Measurements from ENCODE around the gene FLRT3.

FLRT3 gene

DNA sequence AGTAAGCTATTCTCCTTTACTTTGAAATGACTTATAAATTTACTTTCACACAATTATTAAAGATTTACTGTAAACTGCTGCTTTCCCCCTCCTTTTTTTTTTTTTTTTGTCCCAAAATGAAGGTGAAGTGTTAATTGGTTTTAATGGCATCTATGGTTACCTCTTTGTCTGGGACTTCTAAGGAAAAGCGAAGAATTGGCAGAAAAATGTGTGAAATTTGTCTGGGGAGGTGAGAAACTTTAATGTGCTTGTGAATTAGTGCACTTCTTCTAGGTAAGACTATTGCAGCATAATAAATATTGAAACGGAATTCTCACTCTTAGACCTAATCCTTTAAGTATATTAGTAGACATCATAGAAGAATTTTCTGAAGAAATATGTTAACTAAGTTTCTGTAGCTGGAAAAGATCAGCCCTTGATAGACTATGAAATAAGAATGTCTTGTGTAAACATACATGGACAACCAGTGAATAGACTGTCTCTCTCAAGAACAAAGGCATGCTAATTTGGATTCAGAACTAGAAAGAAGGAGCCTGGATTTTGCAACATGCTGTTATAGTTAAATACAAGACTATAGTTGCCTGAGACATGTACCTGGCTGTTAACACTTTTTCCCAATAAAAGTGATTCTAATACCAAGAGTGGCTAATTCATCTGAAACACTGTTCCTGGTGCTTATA lies 23.9 kb downstream of the FLRT3 start:
- DNase-seq: no peak

GRCh38 chr20:14312001-14312400 lies 25.4 kb downstream of the FLRT3 start:
- DNase-seq: no peak

GRCh38 chr20:14310977-14311627 lies 26.3 kb downstream of the FLRT3 start:
- DNase-seq: no peak

DNA sequence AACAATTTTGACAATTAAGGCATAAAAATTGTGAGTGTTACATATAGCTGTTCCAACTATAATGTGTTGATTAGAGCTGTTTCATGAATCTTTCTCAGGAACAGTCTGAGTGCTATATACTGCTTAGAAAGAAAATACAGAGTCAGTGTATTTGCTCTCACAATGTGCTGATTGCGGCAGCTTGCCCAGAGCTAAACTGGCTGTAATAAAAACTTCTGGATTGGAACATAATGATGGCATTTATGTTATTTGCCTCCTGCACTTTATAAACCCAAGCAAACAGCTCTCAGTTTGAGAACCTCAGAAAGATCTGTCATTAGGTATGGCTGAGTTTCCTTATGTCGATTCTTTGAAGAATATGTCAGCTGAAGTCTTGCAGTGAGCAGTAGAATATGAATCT lies 29.5 kb downstream of the FLRT3 start:
- no peak for DNase-seq

- no peak for DNase-seq
These were observed 32.9 kb downstream of the FLRT3 start for GRCh38 chr20:14304472-14304871.

- DNase-seq: no peak
These were observed 33.8 kb downstream of the FLRT3 start for GRCh38 chr20:14303651-14304050.

DNA sequence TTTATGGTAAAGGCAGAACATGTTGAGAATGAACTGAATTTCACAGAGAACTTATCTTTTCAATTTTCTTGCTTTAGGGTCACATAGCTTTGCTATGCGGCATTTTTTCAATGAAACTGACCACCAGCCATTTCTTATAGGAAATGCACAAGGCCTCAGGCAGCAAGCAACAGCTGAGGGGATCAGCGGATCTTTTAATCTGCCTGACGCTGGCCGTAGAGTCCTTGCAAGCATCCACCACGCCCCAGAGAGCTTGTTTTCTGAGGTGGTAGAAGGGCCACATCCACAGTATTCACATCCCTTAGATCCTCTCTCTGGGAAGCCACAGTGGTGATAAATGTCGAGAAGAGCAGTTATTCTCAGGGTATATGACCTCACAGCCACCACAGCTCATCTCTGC lies 34.3 kb downstream of the FLRT3 start:
- no peak for DNase-seq

- no peak for DNase-seq
These were observed 37.6 kb downstream of the FLRT3 start for GRCh38 chr20:14299831-14300230.

DNA sequence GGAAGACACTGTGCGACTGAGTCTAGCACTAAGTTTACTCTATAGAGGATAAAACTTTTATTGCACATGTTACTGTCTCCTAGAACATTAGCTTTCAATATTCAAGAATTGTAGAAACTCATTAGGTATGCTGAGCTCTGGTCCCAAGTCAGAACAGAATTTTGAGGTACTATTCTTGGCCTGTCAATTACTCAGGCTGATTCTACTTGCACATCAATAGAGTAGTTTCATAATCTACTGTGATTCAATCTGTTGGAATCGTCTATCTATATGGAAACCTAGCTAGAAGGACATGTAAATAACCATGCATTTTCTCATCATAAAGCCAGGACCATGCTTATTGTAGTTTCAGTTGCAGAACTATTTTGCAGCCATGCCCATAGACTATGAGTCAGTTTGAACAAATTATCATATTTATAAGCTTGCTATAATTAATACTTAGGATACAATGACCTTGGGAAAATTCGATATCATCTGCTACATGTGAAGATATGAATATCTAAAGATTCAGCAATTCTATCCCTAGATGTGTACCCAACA lies 41.6 kb downstream of the FLRT3 start:
- DNase-seq: no peak

- DNase-seq: no peak
These were observed 42.2 kb downstream of the FLRT3 start for GRCh38 chr20:14295238-14295637.

- DNase-seq: no peak
These were observed 45.9 kb downstream of the FLRT3 start for GRCh38 chr20:14291502-14291901.

DNA sequence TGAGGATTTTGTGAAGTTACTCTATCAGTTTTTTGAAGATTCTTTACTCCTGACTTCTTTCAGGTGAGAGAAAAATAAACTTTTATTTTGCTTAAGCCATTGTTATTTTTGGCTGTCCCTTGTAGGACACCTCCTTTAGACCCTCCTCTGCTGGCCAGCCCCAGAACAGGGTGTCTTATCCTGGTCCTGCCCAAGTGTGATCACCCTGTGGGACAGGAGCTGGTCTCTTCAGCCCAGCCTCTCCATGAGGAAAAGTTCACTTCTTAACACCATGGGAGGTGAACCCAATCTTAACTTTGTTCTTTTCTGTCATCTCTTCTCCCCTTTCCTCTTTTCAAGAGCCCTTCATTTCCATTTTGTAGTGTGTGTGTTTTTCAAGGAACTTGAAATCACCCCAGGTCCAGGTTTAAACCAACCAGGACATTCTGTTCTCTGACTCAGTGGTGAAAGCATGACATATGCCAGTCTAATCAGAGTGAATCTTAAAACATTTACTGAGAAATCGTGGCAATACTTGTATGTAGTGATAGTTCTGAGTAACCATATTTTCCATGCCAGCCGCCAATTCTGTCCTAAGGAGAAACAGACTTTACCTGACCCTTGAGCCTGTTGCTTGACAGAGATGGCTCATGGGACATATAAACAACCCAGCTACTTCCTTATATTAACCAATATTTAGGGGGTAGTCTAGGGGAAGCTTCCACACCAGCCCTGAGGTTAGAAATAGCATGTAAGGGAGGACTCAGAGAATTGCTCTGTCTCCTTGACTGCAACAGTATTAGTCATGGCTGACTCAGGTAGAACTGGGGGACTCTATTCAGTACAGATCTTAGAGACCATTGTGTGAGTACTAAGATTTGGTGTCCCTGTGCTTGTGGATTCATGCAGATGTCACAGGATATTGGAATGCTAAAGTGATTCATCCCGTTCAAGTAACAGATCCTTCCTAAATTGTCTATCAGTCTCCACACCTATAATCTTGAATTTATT lies 48.8 kb downstream of the FLRT3 start:
- no peak for DNase-seq

DNA sequence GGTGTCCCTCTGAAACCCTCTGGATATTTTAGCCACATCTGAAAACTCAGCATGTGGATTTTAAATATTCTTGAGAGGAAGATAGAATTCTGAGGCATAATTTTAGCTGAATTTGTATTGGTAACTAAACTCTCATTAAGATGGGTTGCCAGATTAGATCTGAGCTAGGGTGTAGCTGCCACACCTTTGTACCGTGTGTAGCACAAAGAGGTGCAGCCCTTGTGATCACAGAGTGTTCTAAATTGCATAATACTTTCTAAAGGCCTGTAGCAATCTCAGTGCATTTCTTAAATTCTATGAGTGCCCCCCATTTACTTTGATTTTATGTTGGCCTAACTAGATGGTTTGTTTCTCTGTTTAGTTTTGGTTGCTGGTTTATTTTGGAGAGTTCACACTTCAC lies 53.0 kb downstream of the FLRT3 start:
- DNase-seq: no peak

DNA sequence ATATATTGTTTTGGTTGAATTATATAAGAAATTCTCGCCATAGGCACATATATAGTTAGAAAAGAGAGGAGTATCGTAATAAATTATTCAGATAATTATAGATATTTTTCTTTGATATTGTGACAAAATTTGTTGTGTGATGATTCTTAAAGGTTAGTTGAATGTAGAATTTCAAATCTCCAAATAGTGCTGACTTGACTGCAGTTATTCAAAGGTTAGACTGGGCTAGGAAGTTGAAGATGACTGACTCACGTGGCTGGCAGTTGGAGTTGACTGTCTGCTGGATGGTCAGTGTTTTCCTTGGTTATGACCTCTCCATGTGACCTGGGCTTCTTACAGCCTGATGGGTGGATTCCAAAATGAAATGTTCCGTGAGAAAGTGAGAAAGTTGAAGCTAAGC lies 55.3 kb downstream of the FLRT3 start:
- no peak for DNase-seq
